WTC11 (cell line): ENCODE data around the gene ITSN1. TPM values are rescaled to one million over a fixed set of nuclear protein-coding genes. Genes with fewer than 3 reads are reported as not detected.

Experiments
- ATAC-seq: fragments of 200-7000 bp; cut with Tn5 transposase; 2 replicates; pipeline ENCODE4 v1.10.0; 2021; ENCODE audit warnings: mild to moderate bottlenecking, moderate library complexity
- CTCF ChIA-PET: fragments of 300-600 bp; sonication (Branson Sonifier 250); formaldehyde crosslinking; loops from one replicate; lab custom pipeline; 2021; ENCODE audit warnings: antibody characterized with exemption; lab: Charles Lee
- POLR2A ChIA-PET: fragments of 350-600 bp; sonication (Branson Sonifier 250); formaldehyde crosslinking; loops from one replicate; lab custom pipeline; 2021; ENCODE audit warnings: antibody characterized with exemption; lab: Charles Lee
- DNase-seq: peaks from one replicate; pipeline ENCODE4 v3.0.0; 2021; ENCODE audit warnings: low spot score
- H3K27ac Mint-ChIP-seq: 2 replicates; pipeline ENCODE4 v1.8.0; 2021; ENCODE audit warnings: mixed read lengths
- H3K27me3 Mint-ChIP-seq: 2 replicates; pipeline ENCODE4 v1.8.0; 2021; ENCODE audit warnings: low read depth, mild to moderate bottlenecking, moderate library complexity, mixed read lengths
- H3K36me3 Mint-ChIP-seq: 2 replicates; pipeline ENCODE4 v1.8.0; 2021; ENCODE audit warnings: mixed read lengths
- H3K4me1 Mint-ChIP-seq: 2 replicates; pipeline ENCODE4 v1.8.0; 2022; ENCODE audit warnings: mixed read lengths
- H3K4me3 Mint-ChIP-seq: 2 replicates; pipeline ENCODE4 v1.8.0; 2021; ENCODE audit warnings: mild to moderate bottlenecking, moderate library complexity, mixed read lengths
- H3K9me3 Mint-ChIP-seq: 2 replicates; pipeline ENCODE4 v1.8.0; 2021; ENCODE audit warnings: mixed read lengths
- CBFB ChIP-seq: sonication (generic); formaldehyde crosslinking; IDR thresholded peaks from 2 replicates; pipeline ENCODE4 v1.8.1; 2022; ENCODE audit warnings: mild to moderate bottlenecking, low read depth, missing genetic modification reagents
- CREB1 ChIP-seq: sonication (generic); formaldehyde crosslinking; IDR thresholded peaks from 2 replicates; pipeline ENCODE4 v1.8.0; 2023; ENCODE audit warnings: mild to moderate bottlenecking, missing genetic modification reagents
- ETV6 ChIP-seq: sonication (generic); formaldehyde crosslinking; IDR thresholded peaks from 2 replicates; pipeline ENCODE4 v1.8.1; 2022; ENCODE audit warnings: mild to moderate bottlenecking, missing genetic modification reagents
- FOXP1 ChIP-seq: sonication (generic); formaldehyde crosslinking; IDR thresholded peaks from 2 replicates; pipeline ENCODE4 v1.8.0; 2022; ENCODE audit warnings: missing genetic modification reagents, mild to moderate bottlenecking, moderate library complexity, borderline replicate concordance
- GABPB1 ChIP-seq: sonication (generic); formaldehyde crosslinking; IDR thresholded peaks from 2 replicates; pipeline ENCODE4 v1.8.1; 2023; ENCODE audit warnings: mild to moderate bottlenecking, missing genetic modification reagents
- IRF2 ChIP-seq: sonication (generic); formaldehyde crosslinking; IDR thresholded peaks from 2 replicates; pipeline ENCODE4 v1.8.0; 2022; ENCODE audit warnings: low read depth, missing genetic modification reagents, borderline replicate concordance
- KAT7 ChIP-seq: sonication (generic); formaldehyde crosslinking; IDR thresholded peaks from 2 replicates; pipeline ENCODE4 v1.8.1; 2023; ENCODE audit warnings: missing genetic modification reagents, mild to moderate bottlenecking, borderline replicate concordance
- NR3C1 ChIP-seq: sonication (generic); formaldehyde crosslinking; conservative IDR thresholded peaks from 2 replicates; pipeline ENCODE4 v1.8.1; 2023; ENCODE audit warnings: low read depth, mild to moderate bottlenecking, missing genetic modification reagents
- PRRX2 ChIP-seq: fragments of 250-450 bp; sonication (Bioruptor Pico); IDR thresholded peaks from 2 replicates; pipeline ENCODE4 v1.8.0; 2021; ENCODE audit warnings: mild to moderate bottlenecking
- SP1 ChIP-seq: sonication (generic); formaldehyde crosslinking; conservative IDR thresholded peaks from 2 replicates; pipeline ENCODE4 v1.8.1; 2022; ENCODE audit warnings: missing genetic modification reagents
- TEAD1 ChIP-seq: sonication (generic); formaldehyde crosslinking; IDR thresholded peaks from 2 replicates; pipeline ENCODE4 v1.8.0; 2022; ENCODE audit warnings: mild to moderate bottlenecking, missing genetic modification reagents
- ZNF671 ChIP-seq: fragments of 250-450 bp; sonication (Bioruptor Pico); IDR thresholded peaks from 2 replicates; pipeline ENCODE4 v1.8.0; 2021; ENCODE audit warnings: mild to moderate bottlenecking
- total RNA-seq: library from RNA; stranded (reverse); gene quantifications from 3 replicates; pipeline ENCODE4 v1.2.3, GENCODE V29; 2021
- TF ChIP-seq, protein P1 (sequence below): sonication (generic); formaldehyde crosslinking; IDR thresholded peaks from 2 replicates; pipeline ENCODE4 v1.8.1; 2022; ENCODE audit warnings: low read depth, missing genetic modification reagents, borderline replicate concordance
- TF ChIP-seq, protein P2 (sequence below): fragments of 250-450 bp; sonication (Bioruptor Pico); IDR thresholded peaks from 2 replicates; pipeline ENCODE4 v1.8.0; 2021; ENCODE audit warnings: mild to moderate bottlenecking
- TF ChIP-seq, protein P3 (sequence below): sonication (generic); formaldehyde crosslinking; IDR thresholded peaks from 2 replicates; pipeline ENCODE4 v1.8.0; 2022; ENCODE audit warnings: mild to moderate bottlenecking, missing genetic modification reagents
- TF ChIP-seq, protein P4 (sequence below): fragments of 250-450 bp; sonication (Bioruptor Pico); IDR thresholded peaks from 2 replicates; pipeline ENCODE4 v1.9.0; 2021; ENCODE audit warnings: moderate library complexity, mild to moderate bottlenecking, inconsistent platforms, borderline replicate concordance
- TF ChIP-seq, protein P5 (sequence below): sonication (generic); formaldehyde crosslinking; IDR thresholded peaks from 2 replicates; pipeline ENCODE4 v1.8.1; 2023; ENCODE audit warnings: mild to moderate bottlenecking, missing genetic modification reagents
- TF ChIP-seq, protein P6 (sequence below): sonication (generic); formaldehyde crosslinking; IDR thresholded peaks from 2 replicates; pipeline ENCODE4 v1.8.1; 2023; ENCODE audit warnings: mild to moderate bottlenecking, missing genetic modification reagents
- TF ChIP-seq, protein P7 (sequence below): sonication (generic); formaldehyde crosslinking; IDR thresholded peaks from 2 replicates; pipeline ENCODE4 v1.8.0; 2022; ENCODE audit warnings: mild to moderate bottlenecking, missing genetic modification reagents
- TF ChIP-seq, protein P8 (sequence below): fragments of 250-450 bp; sonication (Bioruptor Pico); IDR thresholded peaks from 2 replicates; pipeline ENCODE4 v1.9.0; 2021; ENCODE audit warnings: mild to moderate bottlenecking

Gene ITSN1
- total RNA-seq, 1 experiment from 2014 or later: 69.6 TPM

DNA sequence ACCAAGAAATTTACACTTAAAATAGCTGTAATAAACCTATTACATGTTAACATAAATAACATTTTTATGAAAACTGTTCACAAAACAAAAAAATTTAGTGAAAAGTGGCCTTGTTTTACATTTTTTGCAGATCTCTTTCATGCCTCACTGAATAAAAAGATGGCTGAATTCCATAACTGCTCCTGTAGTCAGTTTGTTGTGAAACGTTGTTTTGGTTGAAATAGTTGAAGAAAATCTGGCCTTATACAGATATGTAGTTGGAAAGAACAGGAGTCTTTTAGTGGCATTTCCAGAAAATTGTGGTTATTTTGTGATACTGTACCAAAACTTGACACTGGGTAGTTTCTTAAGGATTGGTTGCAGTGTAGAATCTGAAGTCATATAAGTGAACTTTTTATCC is 18.1 kb downstream of the ITSN1 start:
- TF ChIP-seq NR3C1 (CRISPR knock-in tag) (no peak), GABPB1 (CRISPR knock-in tag) (no peak), FOXP1 (no peak), CBFB (no peak), IRF2 (CRISPR knock-in tag) (no peak), PRRX2 (CRISPR knock-in tag) (no peak), CREB1 (CRISPR knock-in tag) (no peak), ETV6 (CRISPR knock-in tag) (no peak), TEAD1 (CRISPR knock-in tag) (no peak), SP1 (CRISPR knock-in tag) (no peak), ZNF671 (CRISPR knock-in tag) (no peak), KAT7 (CRISPR knock-in tag) (no peak)
- TF ChIP-seq, protein P1, sequence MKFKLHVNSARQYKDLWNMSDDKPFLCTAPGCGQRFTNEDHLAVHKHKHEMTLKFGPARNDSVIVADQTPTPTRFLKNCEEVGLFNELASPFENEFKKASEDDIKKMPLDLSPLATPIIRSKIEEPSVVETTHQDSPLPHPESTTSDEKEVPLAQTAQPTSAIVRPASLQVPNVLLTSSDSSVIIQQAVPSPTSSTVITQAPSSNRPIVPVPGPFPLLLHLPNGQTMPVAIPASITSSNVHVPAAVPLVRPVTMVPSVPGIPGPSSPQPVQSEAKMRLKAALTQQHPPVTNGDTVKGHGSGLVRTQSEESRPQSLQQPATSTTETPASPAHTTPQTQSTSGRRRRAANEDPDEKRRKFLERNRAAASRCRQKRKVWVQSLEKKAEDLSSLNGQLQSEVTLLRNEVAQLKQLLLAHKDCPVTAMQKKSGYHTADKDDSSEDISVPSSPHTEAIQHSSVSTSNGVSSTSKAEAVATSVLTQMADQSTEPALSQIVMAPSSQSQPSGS (CRISPR knock-in tag): no peak
- TF ChIP-seq, protein P2, sequence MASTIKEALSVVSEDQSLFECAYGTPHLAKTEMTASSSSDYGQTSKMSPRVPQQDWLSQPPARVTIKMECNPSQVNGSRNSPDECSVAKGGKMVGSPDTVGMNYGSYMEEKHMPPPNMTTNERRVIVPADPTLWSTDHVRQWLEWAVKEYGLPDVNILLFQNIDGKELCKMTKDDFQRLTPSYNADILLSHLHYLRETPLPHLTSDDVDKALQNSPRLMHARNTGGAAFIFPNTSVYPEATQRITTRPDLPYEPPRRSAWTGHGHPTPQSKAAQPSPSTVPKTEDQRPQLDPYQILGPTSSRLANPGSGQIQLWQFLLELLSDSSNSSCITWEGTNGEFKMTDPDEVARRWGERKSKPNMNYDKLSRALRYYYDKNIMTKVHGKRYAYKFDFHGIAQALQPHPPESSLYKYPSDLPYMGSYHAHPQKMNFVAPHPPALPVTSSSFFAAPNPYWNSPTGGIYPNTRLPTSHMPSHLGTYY: no peak
- TF ChIP-seq, protein P3, sequence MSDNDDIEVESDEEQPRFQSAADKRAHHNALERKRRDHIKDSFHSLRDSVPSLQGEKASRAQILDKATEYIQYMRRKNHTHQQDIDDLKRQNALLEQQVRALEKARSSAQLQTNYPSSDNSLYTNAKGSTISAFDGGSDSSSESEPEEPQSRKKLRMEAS (CRISPR knock-in tag): no peak
- TF ChIP-seq, protein P4, sequence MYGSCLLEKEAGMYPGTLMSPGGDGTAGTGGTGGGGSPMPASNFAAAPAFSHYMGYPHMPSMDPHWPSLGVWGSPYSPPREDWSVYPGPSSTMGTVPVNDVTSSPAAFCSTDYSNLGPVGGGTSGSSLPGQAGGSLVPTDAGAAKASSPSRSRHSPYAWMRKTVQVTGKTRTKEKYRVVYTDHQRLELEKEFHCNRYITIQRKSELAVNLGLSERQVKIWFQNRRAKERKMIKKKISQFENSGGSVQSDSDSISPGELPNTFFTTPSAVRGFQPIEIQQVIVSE (CRISPR knock-in tag): no peak
- TF ChIP-seq, protein P5, sequence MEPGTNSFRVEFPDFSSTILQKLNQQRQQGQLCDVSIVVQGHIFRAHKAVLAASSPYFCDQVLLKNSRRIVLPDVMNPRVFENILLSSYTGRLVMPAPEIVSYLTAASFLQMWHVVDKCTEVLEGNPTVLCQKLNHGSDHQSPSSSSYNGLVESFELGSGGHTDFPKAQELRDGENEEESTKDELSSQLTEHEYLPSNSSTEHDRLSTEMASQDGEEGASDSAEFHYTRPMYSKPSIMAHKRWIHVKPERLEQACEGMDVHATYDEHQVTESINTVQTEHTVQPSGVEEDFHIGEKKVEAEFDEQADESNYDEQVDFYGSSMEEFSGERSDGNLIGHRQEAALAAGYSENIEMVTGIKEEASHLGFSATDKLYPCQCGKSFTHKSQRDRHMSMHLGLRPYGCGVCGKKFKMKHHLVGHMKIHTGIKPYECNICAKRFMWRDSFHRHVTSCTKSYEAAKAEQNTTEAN (CRISPR knock-in tag): no peak
- TF ChIP-seq, protein P6, sequence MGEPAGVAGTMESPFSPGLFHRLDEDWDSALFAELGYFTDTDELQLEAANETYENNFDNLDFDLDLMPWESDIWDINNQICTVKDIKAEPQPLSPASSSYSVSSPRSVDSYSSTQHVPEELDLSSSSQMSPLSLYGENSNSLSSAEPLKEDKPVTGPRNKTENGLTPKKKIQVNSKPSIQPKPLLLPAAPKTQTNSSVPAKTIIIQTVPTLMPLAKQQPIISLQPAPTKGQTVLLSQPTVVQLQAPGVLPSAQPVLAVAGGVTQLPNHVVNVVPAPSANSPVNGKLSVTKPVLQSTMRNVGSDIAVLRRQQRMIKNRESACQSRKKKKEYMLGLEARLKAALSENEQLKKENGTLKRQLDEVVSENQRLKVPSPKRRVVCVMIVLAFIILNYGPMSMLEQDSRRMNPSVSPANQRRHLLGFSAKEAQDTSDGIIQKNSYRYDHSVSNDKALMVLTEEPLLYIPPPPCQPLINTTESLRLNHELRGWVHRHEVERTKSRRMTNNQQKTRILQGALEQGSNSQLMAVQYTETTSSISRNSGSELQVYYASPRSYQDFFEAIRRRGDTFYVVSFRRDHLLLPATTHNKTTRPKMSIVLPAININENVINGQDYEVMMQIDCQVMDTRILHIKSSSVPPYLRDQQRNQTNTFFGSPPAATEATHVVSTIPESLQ (CRISPR knock-in tag): no peak
- TF ChIP-seq, protein P7, sequence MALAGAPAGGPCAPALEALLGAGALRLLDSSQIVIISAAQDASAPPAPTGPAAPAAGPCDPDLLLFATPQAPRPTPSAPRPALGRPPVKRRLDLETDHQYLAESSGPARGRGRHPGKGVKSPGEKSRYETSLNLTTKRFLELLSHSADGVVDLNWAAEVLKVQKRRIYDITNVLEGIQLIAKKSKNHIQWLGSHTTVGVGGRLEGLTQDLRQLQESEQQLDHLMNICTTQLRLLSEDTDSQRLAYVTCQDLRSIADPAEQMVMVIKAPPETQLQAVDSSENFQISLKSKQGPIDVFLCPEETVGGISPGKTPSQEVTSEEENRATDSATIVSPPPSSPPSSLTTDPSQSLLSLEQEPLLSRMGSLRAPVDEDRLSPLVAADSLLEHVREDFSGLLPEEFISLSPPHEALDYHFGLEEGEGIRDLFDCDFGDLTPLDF: no peak
- TF ChIP-seq, protein P8, sequence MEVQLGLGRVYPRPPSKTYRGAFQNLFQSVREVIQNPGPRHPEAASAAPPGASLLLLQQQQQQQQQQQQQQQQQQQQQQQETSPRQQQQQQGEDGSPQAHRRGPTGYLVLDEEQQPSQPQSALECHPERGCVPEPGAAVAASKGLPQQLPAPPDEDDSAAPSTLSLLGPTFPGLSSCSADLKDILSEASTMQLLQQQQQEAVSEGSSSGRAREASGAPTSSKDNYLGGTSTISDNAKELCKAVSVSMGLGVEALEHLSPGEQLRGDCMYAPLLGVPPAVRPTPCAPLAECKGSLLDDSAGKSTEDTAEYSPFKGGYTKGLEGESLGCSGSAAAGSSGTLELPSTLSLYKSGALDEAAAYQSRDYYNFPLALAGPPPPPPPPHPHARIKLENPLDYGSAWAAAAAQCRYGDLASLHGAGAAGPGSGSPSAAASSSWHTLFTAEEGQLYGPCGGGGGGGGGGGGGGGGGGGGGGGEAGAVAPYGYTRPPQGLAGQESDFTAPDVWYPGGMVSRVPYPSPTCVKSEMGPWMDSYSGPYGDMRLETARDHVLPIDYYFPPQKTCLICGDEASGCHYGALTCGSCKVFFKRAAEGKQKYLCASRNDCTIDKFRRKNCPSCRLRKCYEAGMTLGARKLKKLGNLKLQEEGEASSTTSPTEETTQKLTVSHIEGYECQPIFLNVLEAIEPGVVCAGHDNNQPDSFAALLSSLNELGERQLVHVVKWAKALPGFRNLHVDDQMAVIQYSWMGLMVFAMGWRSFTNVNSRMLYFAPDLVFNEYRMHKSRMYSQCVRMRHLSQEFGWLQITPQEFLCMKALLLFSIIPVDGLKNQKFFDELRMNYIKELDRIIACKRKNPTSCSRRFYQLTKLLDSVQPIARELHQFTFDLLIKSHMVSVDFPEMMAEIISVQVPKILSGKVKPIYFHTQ (CRISPR knock-in tag): no peak
- DNase-seq (no peak), ATAC-seq (no peak)
- Mint-ChIP-seq H3K9me3 (peaks cover 8% of the 10 kb centered on the region; the same call in 1 of the 2 replicates), H3K27me3 (no peaks in the 10 kb centered on the region), H3K4me3 (no peak overlapping the region), H3K36me3 (0 out of 2 replicates have a peak, but pooled peaks cover 4% of the 10 kb centered on the region), H3K27ac (0 out of 2 replicates have a peak overlapping the region, but pooled peaks have one; percentile 43), H3K4me1 (peaks cover 46% of the 10 kb centered on the region)
- ChIA-PET CTCF (interaction anchor here (1.0 kb wide), 1 partner anchor 54 kb away, joined by 3 read pairs; no protein-coding TSS in a partner anchor), POLR2A (no interaction called here)
